Fibroblast of the conjunctiva (primary cell): ENCODE data around the gene NRF1.
"Not testable (repeated sequence)": the region's sequence is repeated elsewhere in the genome, so short reads cannot be mapped to it uniquely, and the experiment has no call there.

Experiments
- DNase-seq: peaks from one replicate; pipeline ENCODE4 v3.0.0-alpha.2; 2010; ENCODE audit warnings: low read depth

The NRF1 gene

GRCh38 chr7:129649128-129649690 lies 37.7 kb downstream of the NRF1 start:
- no peak for DNase-seq

GRCh38 chr7:129650056-129650758 lies 38.7 kb downstream of the NRF1 start:
- DNase-seq = no peak

- no peak for DNase-seq
Measured at GRCh38 chr7:129652914-129653313, 41.4 kb downstream of the NRF1 start.

GRCh38 chr7:129655811-129656210 lies 44.3 kb downstream of the NRF1 start:
- no peak for DNase-seq

GRCh38 chr7:129657363-129657762 lies 45.8 kb downstream of the NRF1 start:
- DNase-seq = no peak

- not testable (repeated sequence) for DNase-seq
Measured at GRCh38 chr7:129659907-129660306, 48.4 kb downstream of the NRF1 start.

GRCh38 chr7:129661645-129662182 lies 50.2 kb downstream of the NRF1 start:
- DNase-seq = no peak

- DNase-seq = not testable (repeated sequence)
Measured at GRCh38 chr7:129663240-129663639, 51.7 kb downstream of the NRF1 start.

- DNase-seq = peak; percentile 66
Measured at GRCh38 chr7:129664029-129665012, 52.8 kb downstream of the NRF1 start.

- DNase-seq = peak; percentile 89
Measured at GRCh38 chr7:129665013-129665401, 53.5 kb downstream of the NRF1 start.

GRCh38 chr7:129667116-129667515 lies 55.6 kb downstream of the NRF1 start:
- DNase-seq = no peak

- no peak for DNase-seq
Measured at GRCh38 chr7:129667551-129667950, 56.0 kb downstream of the NRF1 start.

GRCh38 chr7:129669901-129670300 lies 58.4 kb downstream of the NRF1 start:
- DNase-seq = no peak

- DNase-seq = no peak
Measured at GRCh38 chr7:129670656-129671055, 59.1 kb downstream of the NRF1 start.

GRCh38 chr7:129671266-129671665 lies 59.7 kb downstream of the NRF1 start:
- no peak for DNase-seq

GRCh38 chr7:129674475-129674874 lies 63.0 kb downstream of the NRF1 start:
- DNase-seq = not testable (repeated sequence)

- no peak for DNase-seq
Measured at GRCh38 chr7:129675521-129675920, 64.0 kb downstream of the NRF1 start.

- no peak for DNase-seq
Measured at GRCh38 chr7:129676017-129676897, 64.7 kb downstream of the NRF1 start.

- no peak for DNase-seq
Measured at GRCh38 chr7:129677796-129678195, 66.3 kb downstream of the NRF1 start.

GRCh38 chr7:129678606-129679005 lies 67.1 kb downstream of the NRF1 start:
- no peak for DNase-seq

GRCh38 chr7:129680400-129680799 lies 68.9 kb downstream of the NRF1 start:
- no peak for DNase-seq
